K562 (cell line): ENCODE results near the gene POMC.

Experiments used
- ATF1 ChIP-seq, 2 experiments: fragments of 450-650 bp in 1 of 2; IDR thresholded peaks; 2 replicates each; pipeline ENCODE4 v1.6.1; 2016; ENCODE audit warnings: missing compliant biosample characterization in 1 of 2, missing genetic modification characterization in 1 of 2
- CEBPB ChIP-seq: fragments of 450-650 bp; IDR thresholded peaks from 2 replicates; pipeline ENCODE4 v1.6.1; 2016; ENCODE audit warnings: missing genetic modification characterization, missing compliant biosample characterization
- CHD2 ChIP-seq: IDR thresholded peaks from 2 replicates; pipeline ENCODE4 v1.6.1; 2011; ENCODE audit warnings: low read depth, low read length
- NR3C1 ChIP-seq: sonication (generic); formaldehyde crosslinking; IDR thresholded peaks from 2 replicates; pipeline ENCODE4 v1.8.1; 2022; ENCODE audit warnings: missing genetic modification reagents
- POLR2AphosphoS5 ChIP-seq: IDR thresholded peaks from 2 replicates; pipeline ENCODE4 v1.6.1; 2011; ENCODE audit warnings: mild to moderate bottlenecking, low read depth, low read length, moderate library complexity; ENCODE audit not compliant: control insufficient read depth, insufficient read depth
- SAP30 ChIP-seq: fragments of 200-600 bp; sonication (generic); IDR thresholded peaks from 2 replicates; pipeline ENCODE4 v1.6.1; 2012; ENCODE audit warnings: borderline replicate concordance, low read depth, mild to moderate bottlenecking, moderate library complexity, low read length, control low read depth, inconsistent platforms; ENCODE audit not compliant: insufficient read depth, poor library complexity, severe bottlenecking
- ZNF124 ChIP-seq: sonication (generic); formaldehyde crosslinking; IDR thresholded peaks from 2 replicates; pipeline ENCODE4 v1.8.1; 2022; ENCODE audit warnings: missing genetic modification reagents
- ZNF274 ChIP-seq: IDR thresholded peaks from 2 replicates; pipeline ENCODE4 v1.6.1; 2011; ENCODE audit warnings: low read depth, mild to moderate bottlenecking, low read length, moderate library complexity, borderline replicate concordance

DNA sequence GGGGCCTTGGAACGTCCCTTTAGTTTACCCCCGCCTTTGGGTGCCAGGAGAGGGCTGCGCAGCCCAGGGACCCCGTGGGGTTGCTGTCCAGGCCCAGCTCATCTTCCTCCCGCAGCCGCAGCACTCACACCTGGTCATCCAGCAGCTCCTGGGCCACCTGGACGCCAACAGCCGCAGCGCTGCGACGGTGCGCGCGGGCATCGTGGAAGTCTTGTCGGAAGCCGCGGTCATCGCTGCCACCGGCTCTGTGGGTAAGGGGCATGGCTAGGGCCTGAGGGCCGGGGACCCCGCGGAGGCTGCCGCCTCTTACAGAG, 37.2 kb downstream of the POMC start:
- TF ChIP-seq ATF1 (CRISPR knock-in tag; IDR thresholded peaks at IDR 0.05) (no peak), ATF1 (tag; IDR thresholded peaks at IDR 0.05) (no peak), CEBPB (tag) (no peak), ZNF274 (no peak), POLR2AphosphoS5 (no peak), ZNF124 (CRISPR knock-in tag) (no peak), NR3C1 (CRISPR knock-in tag) (no peak), SAP30 (no peak), CHD2 (no peak)
